ENCODE results near the gene DPEP2.
"Not testable (repeated sequence)": the region's sequence is repeated elsewhere in the genome, so short reads cannot be mapped to it uniquely, and the experiment has no call there.

The DPEP2 gene

GRCh38 chr16:67976205-67976604 lies 23.1 kb downstream of the DPEP2 start:
- no peak for DNase-seq (ENCODE audit: low read depth, low spot score)

GRCh38 chr16:67975321-67976105 lies 23.8 kb downstream of the DPEP2 start:
- no peak for DNase-seq (ENCODE audit: low read depth, low spot score)

- DNase-seq (ENCODE audit: low read depth, low spot score): not testable (repeated sequence)
Measured at GRCh38 chr16:67972285-67972684, 27.0 kb downstream of the DPEP2 start.

DNA sequence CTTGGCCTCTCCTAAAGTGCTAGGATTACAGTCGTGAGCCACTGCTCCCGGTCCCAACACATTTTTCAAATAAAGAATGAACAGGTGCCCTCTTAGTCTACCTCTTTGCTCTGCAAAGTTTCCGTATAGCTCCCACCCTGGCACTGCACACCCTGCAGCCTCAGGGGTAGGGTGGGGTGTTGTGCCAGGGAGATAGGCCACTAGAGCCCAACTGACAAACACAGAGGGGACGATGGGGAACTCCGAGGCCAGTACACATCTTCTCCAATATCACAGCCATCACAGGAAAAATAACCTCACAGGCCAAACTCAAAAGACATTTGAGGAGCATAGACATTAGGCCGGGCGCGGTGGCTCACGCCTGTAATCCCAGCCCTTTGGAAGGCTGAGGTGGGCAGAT lies 28.2 kb downstream of the DPEP2 start:
- no peak for DNase-seq (ENCODE audit: low read depth, low spot score)

DNA sequence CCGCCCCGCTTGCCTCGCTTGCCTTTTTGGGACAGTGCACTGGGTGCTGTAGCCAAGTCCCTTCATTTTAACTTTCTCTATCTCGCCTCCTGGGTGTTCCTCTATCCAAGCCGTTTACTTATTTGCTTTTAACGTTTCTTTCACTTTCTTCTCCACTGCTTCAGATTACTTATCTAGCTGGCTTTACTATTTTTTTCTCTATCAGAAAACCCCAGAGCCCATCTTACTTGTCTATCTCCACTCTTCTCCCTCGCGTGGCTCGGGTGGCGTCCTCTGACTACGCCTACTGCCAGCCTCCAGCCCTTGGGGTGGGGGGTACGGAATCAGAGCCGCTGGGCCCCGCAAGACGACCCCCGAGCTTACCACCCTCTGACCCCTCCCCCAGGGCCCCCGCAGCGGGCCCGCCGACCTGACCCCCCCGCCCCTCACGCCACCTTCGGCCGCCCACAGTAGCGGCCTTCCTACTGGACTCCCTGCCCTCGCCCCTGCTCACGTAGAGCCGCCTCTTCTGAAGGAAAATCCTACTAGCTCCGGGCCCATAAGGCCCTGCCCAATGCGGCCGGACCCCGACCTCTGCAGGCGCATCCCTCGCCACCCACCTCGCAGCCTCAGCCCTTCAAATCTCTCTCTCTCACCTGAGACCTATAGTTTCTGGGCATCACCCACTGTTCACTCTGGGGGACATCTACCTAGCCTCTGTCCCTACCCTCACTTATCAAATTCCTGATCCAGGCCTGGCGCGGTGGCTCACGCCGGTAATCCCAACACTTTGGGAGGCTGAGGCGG lies 29.8 kb downstream of the DPEP2 start:
- no peak for DNase-seq (ENCODE audit: low read depth, low spot score)

DNA sequence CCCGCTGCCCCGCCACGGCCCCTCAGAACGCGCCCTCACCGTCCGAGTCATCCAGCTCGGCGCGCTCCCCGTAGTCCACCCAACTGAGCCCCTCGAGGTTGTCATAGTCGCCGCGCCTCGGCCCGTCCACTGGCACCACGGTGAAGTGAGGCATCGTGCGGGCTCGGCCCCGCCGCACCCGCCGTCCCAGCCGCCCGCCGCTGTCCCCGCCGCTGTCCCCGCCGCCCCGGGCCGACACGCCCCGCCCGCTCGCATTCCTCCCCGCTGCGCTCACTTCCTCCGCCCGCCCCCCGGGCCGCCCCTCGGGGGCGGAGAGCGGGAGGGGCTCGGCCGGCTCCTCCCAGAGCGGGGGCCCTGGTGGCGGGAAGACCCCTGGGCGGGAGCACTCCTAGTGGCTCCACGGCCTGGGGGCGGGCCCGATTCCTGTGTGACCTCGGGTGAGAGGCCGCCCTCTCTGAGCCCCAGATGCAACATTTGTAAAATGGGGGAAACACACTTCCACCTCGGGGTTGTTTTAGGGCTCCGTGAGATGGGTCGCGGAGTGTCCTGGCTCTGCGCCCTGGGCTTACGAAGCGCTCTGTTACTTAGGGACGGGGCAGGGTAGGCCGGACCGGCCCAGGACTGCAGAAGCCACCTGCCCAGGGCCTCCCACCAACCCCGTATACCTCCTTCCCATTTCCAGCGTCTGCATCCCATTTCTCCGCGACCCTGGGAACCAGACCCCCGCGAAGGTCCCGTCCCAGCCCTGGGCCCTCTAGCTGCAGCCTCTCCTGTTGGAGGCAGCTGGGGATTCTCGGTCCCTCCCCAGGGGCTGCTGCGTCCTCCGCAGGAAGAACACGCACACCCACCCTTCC lies 30.7 kb downstream of the DPEP2 start, which contains the start of gene SLC12A4:
TSS of gene SLC12A4 (minus strand) at position 238 of the 854 bp plus-strand sequence. CDS start at position 154, 84 bp downstream.
- no peak for DNase-seq (ENCODE audit: low read depth, low spot score)

DNA sequence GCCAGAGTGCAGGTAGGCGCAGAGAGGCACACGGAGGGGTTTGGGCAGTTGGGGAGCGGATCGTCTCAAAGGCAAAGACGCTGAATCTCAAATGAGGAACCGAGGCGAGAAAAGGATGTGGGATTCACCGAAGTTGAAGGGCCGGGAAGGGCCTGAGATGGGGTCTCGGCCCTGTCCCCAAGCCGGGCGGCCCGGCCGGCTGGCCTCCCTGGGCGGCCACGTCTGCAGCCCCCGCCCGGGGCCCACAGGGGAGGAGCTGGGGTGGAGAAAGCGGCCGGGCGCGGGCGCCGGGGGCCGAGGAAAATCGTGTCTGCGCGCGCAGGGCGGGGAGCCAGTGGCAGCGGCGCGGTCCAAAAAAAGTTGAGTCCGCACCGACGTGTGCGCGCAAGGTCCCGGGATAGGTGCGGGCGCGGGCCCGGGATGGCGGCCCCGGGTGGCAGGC lies 31.3 kb downstream of the DPEP2 start:
- no peak for DNase-seq (ENCODE audit: low read depth, low spot score)

- DNase-seq (ENCODE audit: low read depth, low spot score): no peak
Measured at GRCh38 chr16:67967183-67967957, 31.9 kb downstream of the DPEP2 start.

DNA sequence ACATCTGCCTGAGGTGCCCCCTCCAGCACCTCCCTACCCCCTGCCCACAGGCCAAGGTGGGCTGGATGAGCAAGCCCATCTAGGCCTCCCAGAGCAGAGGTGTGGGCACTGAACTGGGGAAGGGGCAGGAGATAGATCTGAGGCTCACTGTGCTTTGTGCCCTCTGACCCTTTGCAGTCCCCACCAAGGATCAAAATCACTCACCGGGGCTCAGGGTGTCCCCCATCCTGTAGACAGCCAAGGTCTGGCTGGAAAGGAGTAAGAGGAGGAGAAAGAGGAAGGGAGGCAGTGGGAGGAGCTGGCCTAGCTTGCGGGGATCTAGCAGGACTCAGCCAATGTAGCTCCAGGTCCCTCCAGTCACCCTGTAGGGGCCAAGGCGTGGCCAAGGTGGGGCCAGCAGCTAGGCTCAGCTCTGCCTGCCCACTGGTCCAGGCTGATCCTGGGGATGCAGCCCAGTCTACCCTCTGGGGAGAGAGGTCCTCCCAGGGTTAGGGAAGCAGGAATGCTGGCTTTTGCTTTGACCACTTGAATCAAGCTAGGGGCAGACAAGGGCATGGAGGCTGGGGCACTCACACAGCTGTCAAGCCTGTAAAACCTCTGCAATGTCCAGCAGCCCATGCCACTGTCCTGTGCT lies 32.6 kb downstream of the DPEP2 start:
- DNase-seq (ENCODE audit: low read depth, low spot score): no peak

GRCh38 chr16:67965668-67966548 lies 33.4 kb downstream of the DPEP2 start:
- no peak for DNase-seq (ENCODE audit: low read depth, low spot score)

DNA sequence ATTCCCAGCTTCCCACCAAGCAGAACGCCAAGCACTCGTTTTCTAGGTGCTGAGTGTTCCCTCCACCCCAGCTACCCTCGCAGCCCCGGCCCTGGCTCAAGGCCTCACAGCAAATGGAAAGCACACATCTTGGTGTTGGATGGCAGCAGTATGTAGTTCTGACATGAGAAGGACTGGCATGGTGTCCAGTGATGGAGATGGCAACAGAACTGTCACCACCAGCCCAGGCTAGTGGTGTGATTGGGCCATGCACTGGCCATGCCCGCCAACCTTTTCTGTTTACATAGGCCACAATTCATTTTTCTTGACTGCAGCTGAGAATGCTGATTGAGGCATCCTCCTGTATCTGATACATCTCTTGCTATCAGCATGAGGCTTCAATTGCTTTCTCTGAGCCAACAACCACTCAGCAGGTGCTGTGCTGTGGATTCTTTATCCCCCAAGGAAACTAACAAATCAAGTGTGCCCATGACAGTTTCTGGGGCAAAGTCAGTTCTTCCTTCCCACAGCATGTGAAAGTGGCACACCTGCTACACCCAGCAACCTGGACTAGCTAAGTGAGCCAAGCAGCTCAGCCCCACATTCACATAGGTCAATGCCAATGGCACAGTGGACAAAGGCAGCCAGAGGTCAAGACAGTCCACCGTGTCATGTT lies 34.7 kb downstream of the DPEP2 start:
- DNase-seq (ENCODE audit: low read depth, low spot score): no peak

DNA sequence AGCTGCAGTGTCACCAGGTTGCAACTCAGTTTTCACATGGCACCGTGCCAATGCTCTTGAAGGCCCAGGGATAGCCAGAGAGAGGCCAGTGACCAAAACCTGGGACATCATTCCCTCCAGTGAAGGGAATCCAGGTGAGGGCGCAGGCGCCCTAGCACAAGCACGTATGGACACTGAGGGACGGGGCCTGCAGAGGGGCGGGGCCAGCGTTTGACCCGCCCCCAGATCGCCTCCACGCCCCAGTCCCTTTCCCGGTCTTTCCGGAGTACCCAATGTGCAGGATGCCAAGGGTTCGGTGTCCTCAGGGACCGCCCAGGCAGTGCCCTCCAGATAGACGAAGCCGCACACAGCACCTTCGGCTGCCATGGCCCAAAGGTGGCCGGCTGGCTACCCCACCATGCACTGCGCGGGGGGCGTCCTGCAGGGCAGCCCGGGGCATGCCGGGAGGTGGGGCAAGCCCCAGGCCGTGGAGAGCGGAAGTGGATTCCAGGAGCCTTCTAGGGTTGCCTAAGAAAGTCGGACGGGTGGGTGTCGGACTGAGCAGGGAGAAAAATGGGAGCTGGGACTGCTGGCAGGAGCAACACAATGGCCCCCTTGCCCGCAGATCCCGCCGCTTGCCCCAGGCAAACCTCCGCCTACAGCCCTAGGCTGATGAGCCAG lies 35.5 kb downstream of the DPEP2 start:
- no peak for DNase-seq (ENCODE audit: low read depth, low spot score)

GRCh38 chr16:67963292-67963661 lies 36.0 kb downstream of the DPEP2 start:
- no peak for DNase-seq (ENCODE audit: low read depth, low spot score)

DNA sequence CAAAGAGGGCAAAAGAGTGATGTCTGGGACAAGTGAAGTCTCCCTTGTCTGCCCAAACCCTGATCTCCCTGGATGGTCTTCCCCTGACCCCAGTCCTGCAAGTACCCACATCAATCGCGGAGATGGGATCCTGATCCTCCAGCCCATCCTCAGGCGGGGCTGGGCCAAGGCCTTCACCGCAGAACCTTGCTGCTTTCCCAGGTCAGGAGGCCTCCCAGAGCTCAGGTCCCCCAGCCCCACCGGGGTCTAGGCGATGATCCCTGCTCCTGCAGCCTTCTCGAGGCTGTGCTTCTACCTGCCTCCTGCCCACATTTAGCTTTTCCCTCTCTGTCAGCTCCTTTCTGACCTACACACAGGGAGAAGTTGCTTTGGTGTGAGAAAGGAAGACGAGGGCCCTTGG lies 37.1 kb downstream of the DPEP2 start:
- DNase-seq (ENCODE audit: low read depth, low spot score): no peak

- no peak for DNase-seq (ENCODE audit: low read depth, low spot score)
Measured at GRCh38 chr16:67961551-67961957, 37.7 kb downstream of the DPEP2 start.

DNA sequence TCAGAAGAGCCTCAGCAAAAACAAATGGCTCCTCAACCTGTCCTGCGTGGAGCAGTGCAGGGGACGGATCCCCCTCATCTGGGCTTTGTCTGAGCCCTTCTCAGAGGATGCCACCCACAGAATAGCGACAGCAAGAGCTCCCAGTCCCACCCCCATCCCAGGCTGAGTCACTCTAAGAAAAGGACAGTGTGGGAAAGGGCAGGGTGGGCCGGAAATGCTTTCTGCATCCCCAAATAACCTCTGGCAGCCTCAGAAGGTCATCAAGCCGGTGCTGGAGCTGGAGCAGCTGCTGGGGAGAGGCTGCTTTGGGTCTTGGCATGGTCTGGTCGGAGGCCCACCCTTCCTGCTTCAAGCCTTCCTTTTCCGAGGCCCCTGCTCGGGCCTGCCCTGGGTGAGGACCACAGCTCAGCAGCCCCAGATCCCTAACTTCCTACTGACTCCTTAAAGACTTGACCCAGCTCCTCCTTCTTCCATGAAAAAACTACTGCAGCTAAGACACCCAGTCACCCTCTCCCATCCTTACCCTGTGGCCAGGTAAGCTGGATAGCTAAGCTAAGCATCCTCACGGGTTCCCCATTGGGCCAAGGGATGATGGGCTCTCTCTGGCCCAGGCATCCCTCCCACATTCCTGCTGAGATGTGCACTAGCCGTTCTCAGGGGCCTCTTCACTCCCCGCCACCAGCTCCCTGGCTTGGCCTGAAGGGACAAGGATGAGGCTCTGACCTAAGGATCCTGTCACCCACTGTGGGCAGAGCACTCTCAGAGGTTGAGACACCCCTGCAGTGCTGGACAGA lies 39.6 kb downstream of the DPEP2 start:
- no peak for DNase-seq (ENCODE audit: low read depth, low spot score)

- no peak for DNase-seq (ENCODE audit: low read depth, low spot score)
Measured at GRCh38 chr16:67957622-67958021, 41.7 kb downstream of the DPEP2 start.

Data from brain pericyte (primary cell).